Measurements from ENCODE around the gene LHX8. TPM values are rescaled to one million over a fixed set of nuclear protein-coding genes. Genes with fewer than 3 reads are reported as not detected.
"Not testable (repeated sequence)": the region's sequence is repeated elsewhere in the genome, so short reads cannot be mapped to it uniquely, and the experiment has no call there.

Gene LHX8
- total RNA-seq, 1 donor from 2014 or later = 0.52 TPM

- Mint-ChIP-seq H3K4me3 (ENCODE audit: unreplicated experiment) (no peak overlapping the region), H3K36me3 (ENCODE audit: low read depth, unreplicated experiment) (no peaks in the 10 kb centered on the region), H3K27me3 (ENCODE audit: low read depth, unreplicated experiment) (peaks cover 1% of the 10 kb centered on the region), H3K27ac (ENCODE audit: unreplicated experiment) (no peak overlapping the region), H3K4me1 (ENCODE audit: low read depth, unreplicated experiment) (no peaks in the 10 kb centered on the region), H3K9me3 (ENCODE audit: unreplicated experiment) (peaks cover 2% of the 10 kb centered on the region)
- DNase-seq (ENCODE audit: low read depth) (no peak), FAIRE-seq (no peak)
- no peak overlapping the region for H3K4me2 ChIP-seq (ENCODE audit: low read length)
- no peak overlapping the region for H3K4me3 ChIP-seq (ENCODE audit: insufficient read depth, low read depth, low read length)
- no peaks in the 10 kb centered on the region for H3K9me3 ChIP-seq (ENCODE audit: insufficient read depth, low read depth, low read length)
- no peak for TF ChIP-seq EZH2 (IDR thresholded peaks at IDR 0.05; ENCODE audit: insufficient read depth, low read length)
- TF ChIP-seq, protein P1, sequence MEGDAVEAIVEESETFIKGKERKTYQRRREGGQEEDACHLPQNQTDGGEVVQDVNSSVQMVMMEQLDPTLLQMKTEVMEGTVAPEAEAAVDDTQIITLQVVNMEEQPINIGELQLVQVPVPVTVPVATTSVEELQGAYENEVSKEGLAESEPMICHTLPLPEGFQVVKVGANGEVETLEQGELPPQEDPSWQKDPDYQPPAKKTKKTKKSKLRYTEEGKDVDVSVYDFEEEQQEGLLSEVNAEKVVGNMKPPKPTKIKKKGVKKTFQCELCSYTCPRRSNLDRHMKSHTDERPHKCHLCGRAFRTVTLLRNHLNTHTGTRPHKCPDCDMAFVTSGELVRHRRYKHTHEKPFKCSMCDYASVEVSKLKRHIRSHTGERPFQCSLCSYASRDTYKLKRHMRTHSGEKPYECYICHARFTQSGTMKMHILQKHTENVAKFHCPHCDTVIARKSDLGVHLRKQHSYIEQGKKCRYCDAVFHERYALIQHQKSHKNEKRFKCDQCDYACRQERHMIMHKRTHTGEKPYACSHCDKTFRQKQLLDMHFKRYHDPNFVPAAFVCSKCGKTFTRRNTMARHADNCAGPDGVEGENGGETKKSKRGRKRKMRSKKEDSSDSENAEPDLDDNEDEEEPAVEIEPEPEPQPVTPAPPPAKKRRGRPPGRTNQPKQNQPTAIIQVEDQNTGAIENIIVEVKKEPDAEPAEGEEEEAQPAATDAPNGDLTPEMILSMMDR (IDR thresholded peaks at IDR 0.05; ENCODE audit: insufficient read depth, low read depth, low read length) = no peak
- no peaks in the 10 kb centered on the region for H3K36me3 ChIP-seq (ENCODE audit: insufficient read depth, low read length)
- H2AFZ ChIP-seq (ENCODE audit: low read depth, low read length) = no peak overlapping the region
- no peak overlapping the region for H3K9ac ChIP-seq (ENCODE audit: low read length)
- no peaks in the 10 kb centered on the region for H3K4me1 ChIP-seq (ENCODE audit: insufficient read depth, low read length)
- no peaks in the 10 kb centered on the region for H3K27me3 ChIP-seq (ENCODE audit: insufficient read depth, low read length)
- no peaks in the 10 kb centered on the region for H4K20me1 ChIP-seq (ENCODE audit: insufficient read depth, low read length)
- H3K79me2 ChIP-seq (ENCODE audit: insufficient read depth, low read length) = no peaks in the 10 kb centered on the region
- H3K27ac ChIP-seq (ENCODE audit: low read depth, low read length) = no peak overlapping the region
Measured at GRCh38 chr1:75174031-75174760, 40.0 kb downstream of the LHX8 start.

DNA sequence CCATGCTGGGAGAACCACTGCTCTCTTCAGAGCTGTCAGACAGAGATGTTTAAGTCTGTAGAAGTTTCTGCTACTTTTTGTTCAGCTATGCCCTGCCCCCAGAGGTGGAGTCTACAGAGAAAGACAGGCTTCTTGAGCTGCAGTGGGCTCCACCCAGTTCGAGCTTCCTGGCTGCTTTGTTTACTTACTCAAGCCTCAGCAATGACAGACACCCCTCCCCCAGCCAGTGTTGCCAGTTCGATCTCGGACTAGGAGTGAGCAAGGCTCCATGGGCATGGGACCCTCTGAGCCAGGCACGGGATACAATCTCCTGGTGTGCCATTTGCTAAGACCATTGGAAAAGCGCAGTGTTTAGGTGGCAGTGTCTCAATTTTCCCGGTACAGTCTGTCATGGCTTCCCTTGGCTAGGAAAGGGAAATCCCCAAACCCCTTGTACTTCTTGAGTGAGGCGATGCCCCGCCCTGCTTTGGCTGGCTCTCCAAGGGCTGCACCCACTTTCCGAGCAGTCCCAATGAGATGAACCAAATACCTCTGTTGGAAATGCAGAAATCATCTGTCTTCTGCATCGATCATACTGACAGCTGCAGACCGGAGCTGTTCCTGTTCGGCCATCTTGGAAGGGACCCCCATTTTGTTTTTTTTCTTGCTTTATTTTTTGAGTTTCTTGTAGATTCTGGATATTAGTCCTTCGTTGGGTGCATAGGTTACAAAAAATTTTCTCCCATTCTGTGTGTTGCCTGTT lies 47.2 kb downstream of the LHX8 start:
- not testable (repeated sequence) for H3K36me3 Mint-ChIP-seq (ENCODE audit: low read depth, unreplicated experiment); H3K9me3 ChIP-seq (ENCODE audit: insufficient read depth, low read depth, low read length); H3K36me3 ChIP-seq (ENCODE audit: insufficient read depth, low read length); H3K4me3 ChIP-seq (ENCODE audit: insufficient read depth, low read depth, low read length); H3K79me2 ChIP-seq (ENCODE audit: insufficient read depth, low read length); H3K4me3 Mint-ChIP-seq (ENCODE audit: unreplicated experiment); H2AFZ ChIP-seq (ENCODE audit: low read depth, low read length); H4K20me1 ChIP-seq (ENCODE audit: insufficient read depth, low read length); DNase-seq (ENCODE audit: low read depth); H3K4me2 ChIP-seq (ENCODE audit: low read length); FAIRE-seq; H3K27me3 ChIP-seq (ENCODE audit: insufficient read depth, low read length); H3K27ac Mint-ChIP-seq (ENCODE audit: unreplicated experiment); H3K27me3 Mint-ChIP-seq (ENCODE audit: low read depth, unreplicated experiment); H3K4me1 ChIP-seq (ENCODE audit: insufficient read depth, low read length); H3K27ac ChIP-seq (ENCODE audit: low read depth, low read length); H3K4me1 Mint-ChIP-seq (ENCODE audit: low read depth, unreplicated experiment); H3K9ac ChIP-seq (ENCODE audit: low read length)
- H3K9me3 Mint-ChIP-seq (ENCODE audit: unreplicated experiment) = peaks cover 14% of the 10 kb centered on the region

DNA sequence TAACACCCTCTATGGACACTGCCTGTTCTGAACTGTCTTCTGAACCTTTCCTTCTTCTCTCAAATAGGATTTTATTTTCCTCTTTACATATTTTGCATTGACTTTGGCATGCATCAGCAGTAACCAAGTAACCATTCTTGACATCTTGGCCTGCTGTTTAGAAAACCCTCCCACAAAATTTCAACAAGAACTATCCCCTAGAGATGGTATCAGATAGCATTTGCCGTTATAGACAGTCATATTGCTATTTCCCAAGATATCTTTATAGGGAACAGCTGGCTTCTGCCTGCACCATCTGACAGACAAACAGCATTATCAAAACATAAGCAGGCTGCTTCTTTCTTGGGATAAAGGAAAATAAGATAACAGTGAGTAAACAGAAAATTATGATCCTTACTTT lies 54.7 kb downstream of the LHX8 start:
- H3K27me3 Mint-ChIP-seq (ENCODE audit: low read depth, unreplicated experiment) = peaks cover 27% of the 10 kb centered on the region
- H3K4me1 Mint-ChIP-seq (ENCODE audit: low read depth, unreplicated experiment) = no peaks in the 10 kb centered on the region
- Histone ChIP-seq H2AFZ (ENCODE audit: low read depth, low read length) (no peak overlapping the region), H4K20me1 (ENCODE audit: insufficient read depth, low read length) (no peaks in the 10 kb centered on the region), H3K9me3 (ENCODE audit: insufficient read depth, low read depth, low read length) (no peaks in the 10 kb centered on the region), H3K9ac (ENCODE audit: low read length) (no peak overlapping the region), H3K79me2 (ENCODE audit: insufficient read depth, low read length) (no peaks in the 10 kb centered on the region), H3K27me3 (ENCODE audit: insufficient read depth, low read length) (no peaks in the 10 kb centered on the region), H3K4me2 (ENCODE audit: low read length) (no peak overlapping the region), H3K4me3 (ENCODE audit: insufficient read depth, low read depth, low read length) (no peak overlapping the region), H3K36me3 (ENCODE audit: insufficient read depth, low read length) (no peaks in the 10 kb centered on the region), H3K27ac (ENCODE audit: low read depth, low read length) (no peak overlapping the region), H3K4me1 (ENCODE audit: insufficient read depth, low read length) (no peaks in the 10 kb centered on the region)
- FAIRE-seq (no peak), DNase-seq (ENCODE audit: low read depth) (no peak)
- TF ChIP-seq, protein P1 (IDR thresholded peaks at IDR 0.05; ENCODE audit: insufficient read depth, low read depth, low read length) = no peak
- no peak for TF ChIP-seq EZH2 (IDR thresholded peaks at IDR 0.05; ENCODE audit: insufficient read depth, low read length)
- no peaks in the 10 kb centered on the region for H3K36me3 Mint-ChIP-seq (ENCODE audit: low read depth, unreplicated experiment)
- no peaks in the 10 kb centered on the region for H3K9me3 Mint-ChIP-seq (ENCODE audit: unreplicated experiment)
- H3K27ac Mint-ChIP-seq (ENCODE audit: unreplicated experiment) = no peak overlapping the region
- no peak overlapping the region for H3K4me3 Mint-ChIP-seq (ENCODE audit: unreplicated experiment)
